NT2/D1 (cell line): ENCODE data around the gene CDC26.

Experiments used
- SUZ12 ChIP-seq: IDR thresholded peaks from 2 replicates; pipeline ENCODE4 v1.6.1; 2011; ENCODE audit not compliant: insufficient read length, insufficient read depth; ENCODE audit errors: extremely low read depth
- YY1 ChIP-seq: IDR thresholded peaks from 2 replicates; pipeline ENCODE4 v1.6.1; 2011; ENCODE audit not compliant: insufficient read length, insufficient read depth
- ZNF274 ChIP-seq: IDR thresholded peaks from 2 replicates; pipeline ENCODE4 v1.6.1; 2011; ENCODE audit warnings: mild to moderate bottlenecking, low read depth, low read length

DNA sequence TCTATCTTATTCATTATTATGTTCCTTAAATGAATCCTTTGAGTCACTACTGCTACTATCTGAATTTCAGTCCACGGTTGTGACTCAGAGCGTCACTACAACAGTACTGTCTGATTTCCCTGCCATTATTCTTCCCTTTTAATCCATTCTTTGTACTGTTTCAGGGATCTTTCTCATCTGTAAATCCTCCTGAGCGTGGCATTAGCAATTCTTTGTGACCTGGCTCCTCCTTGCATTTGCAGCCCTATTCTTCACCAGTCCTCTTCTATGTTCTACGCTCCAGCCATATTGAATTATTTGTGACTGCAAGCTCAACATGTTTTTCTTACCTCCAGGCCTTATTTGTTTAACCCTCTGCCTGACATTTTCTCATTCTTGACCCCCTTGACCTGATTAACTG is 6.0 kb upstream of the CDC26 start:
- no peak for TF ChIP-seq SUZ12
- no peak for TF ChIP-seq ZNF274
- no peak for TF ChIP-seq YY1
